GM19025 (cell line): ENCODE measurements around the gene DIDO1.

Source experiments
- ATAC-seq: cut with Tn5 transposase; IDR thresholded peaks from one replicate; pipeline ENCODE4 v1.9.1; 2021; ENCODE audit warnings: mild to moderate bottlenecking, low read depth, moderate library complexity; ENCODE audit not compliant: unreplicated experiment

DIDO1 gene

GRCh38 chr20:62951896-62952372, 25.6 kb upstream of the DIDO1 start:
- no peak for ATAC-seq

DNA sequence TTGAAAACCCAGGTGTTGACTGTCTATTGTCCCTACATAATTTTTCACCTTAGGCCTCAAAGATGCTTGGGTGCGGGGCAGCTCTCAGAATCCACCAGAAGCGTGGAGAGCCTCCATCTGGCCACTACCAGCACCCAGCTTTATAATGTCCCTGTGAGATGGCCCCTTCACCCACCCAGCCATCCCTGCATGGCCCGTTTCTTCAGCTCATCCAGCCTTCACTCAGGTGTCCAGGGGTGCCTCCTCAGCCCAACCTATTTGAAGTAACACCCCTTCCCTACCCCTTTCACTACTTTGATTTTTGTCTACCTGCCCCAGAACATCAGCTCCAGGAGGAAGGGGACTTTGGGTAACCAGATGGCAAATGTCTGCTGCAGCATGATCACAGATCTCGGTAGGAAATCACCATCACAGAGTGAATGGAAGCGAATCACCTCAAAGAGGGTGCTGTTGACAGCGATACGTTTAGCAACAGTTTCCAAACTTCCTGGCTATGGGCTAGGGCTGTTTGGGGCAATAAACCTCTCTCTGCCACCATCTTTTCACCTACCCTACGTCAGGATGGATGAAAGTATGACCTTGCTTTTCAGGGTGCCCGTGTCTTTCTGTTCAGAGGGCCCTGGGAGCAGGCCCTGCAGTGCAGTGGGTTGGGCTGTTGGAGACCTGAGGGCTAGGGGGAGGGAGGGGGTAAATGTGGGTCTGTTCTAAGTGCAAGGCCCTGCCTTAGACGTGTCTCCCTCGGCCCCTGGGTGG, 25.0 kb upstream of the DIDO1 start:
- no peak for ATAC-seq

- no peak for ATAC-seq
Observed at GRCh38 chr20:62950741-62951140, 24.4 kb upstream of the DIDO1 start.

DNA sequence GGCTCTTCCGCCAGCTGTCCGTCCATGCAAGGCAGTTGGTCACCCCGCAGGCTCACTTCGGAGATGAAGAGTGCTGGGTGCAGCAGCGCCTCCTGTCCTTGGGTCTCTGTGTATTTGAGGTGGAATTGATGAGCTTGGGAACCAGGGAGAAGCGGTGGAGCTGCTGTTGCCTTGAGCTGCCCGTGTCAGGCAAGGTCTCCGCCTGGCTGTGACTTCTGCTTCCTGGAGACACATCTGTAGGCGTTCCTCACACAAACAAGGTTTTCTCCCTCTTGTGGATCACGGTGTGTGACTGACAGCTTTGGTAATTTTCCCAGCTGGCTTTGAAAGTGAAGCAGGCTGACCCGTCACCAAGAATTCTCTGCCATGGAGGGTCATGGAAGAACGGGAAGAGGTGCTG, 23.7 kb upstream of the DIDO1 start:
- ATAC-seq, result no peak

DNA sequence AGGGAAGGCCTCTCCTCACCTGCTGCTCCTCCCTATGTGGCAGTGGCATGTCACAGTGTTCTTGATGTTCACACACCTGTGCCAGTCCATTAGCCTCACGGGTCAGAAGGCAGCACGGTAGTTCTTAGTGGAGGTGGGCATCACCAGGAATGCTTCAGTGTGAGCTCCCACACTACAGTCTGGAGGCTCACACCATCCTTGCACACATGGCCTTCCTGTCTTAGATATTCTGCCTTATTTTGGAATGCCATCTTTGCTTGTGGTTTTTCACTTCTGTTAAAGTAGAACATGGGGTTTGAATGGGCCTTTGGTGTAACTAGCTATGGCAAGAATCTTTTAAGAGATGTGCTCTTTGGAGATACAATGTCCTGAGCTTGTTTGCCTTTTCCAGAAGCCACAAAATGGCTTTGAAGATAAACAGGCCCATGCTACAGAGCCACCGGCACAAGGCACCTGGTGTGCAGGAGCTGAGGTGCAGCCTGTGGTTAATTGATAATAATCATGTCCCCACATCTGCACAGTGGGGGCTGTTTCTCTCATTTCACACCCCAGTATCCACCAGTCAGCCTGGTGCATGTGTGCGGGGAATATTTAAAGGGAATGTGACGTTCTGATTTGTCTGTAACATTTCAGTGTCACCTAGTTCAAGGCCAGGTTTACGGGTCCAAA, 23.0 kb upstream of the DIDO1 start:
- ATAC-seq, result no peak

DNA sequence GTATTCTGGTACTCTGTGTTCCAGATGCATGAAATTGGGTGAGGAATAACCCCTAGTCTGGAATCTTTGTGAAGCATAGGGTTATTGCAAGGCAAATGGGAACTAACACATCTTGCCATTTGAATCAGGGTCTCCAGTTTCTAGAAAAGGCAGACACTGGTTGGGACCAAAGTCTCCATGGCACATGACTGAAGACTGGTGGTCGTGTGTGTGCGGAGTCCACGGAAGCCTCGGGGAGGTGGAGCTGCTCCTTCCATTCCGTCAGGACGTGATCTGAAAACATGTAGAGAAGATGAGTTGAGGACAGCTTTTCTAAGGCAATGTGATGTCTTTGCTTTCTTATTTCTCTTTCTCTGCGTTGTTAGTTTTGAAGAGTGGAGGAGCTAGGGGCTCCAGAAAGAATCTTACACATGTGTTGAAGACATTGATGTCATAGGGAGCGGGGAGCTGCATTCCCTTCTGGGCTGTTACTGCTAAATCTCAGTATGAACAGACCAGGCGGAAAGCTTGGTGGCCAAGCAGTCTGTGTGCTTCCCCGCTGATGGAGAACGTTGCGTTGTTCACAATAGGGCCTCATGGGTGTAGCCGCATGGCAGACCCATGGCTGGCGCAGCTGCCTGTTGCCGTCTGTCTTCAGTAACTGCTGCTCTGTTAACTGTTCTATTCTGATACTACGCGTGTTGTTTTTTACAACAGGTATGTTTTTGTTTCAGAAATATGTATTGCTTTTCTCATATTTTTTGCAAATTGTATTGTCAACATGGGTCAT, 21.4 kb upstream of the DIDO1 start:
- no peak for ATAC-seq

GRCh38 chr20:62946918-62947317, 20.6 kb upstream of the DIDO1 start:
- ATAC-seq, result no peak

DNA sequence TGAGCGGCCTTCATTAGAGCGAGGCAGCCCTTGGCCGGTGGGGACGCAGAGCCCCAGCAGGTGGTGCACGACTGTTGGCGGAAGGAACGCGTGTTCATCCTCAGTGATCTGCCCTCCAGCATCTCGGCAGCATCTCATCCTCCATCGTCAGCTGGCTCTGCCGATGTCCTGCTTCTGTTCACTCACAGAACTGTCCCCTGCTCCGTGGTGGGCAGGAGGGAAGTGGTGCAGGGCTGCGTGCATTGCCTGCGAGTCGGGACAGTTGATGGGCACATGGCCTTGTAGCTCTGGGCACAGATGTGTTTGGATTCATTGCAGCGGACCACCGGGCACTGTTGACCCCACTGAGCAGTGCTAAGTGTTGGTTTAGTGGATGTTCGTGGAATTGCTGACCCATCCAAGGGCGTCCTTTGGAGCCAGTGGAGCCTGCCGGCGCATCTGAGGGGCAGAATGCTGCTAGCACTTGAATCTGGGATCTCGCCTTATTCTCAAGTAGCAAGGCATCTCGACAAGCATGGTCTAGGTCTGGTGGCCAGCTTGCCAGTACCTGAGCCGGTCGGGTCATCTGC, 19.6 kb upstream of the DIDO1 start:
- ATAC-seq, result no peak

GRCh38 chr20:62944746-62945145, 18.4 kb upstream of the DIDO1 start:
- ATAC-seq, result no peak

- no peak for ATAC-seq
Observed at GRCh38 chr20:62944184-62944583, 17.9 kb upstream of the DIDO1 start.

DNA sequence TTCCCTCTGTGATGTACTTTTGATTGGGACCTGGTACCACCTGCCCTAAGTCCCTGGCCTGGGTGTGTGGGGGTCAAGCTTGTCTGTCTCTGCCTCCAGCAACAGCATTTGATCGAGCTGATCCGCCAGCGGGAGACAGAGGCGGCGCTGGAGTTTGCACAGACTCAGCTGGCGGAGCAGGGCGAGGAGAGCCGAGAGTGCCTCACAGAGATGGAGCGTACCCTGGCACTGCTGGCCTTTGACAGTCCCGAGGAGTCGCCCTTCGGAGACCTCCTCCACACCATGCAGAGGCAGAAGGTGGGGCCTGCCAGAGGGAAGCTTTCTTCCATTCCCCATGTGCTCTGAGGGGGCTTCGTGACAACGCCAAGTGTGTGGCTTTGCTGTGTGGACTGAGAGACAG, 17.1 kb upstream of the DIDO1 start:
- ATAC-seq, result no peak

DNA sequence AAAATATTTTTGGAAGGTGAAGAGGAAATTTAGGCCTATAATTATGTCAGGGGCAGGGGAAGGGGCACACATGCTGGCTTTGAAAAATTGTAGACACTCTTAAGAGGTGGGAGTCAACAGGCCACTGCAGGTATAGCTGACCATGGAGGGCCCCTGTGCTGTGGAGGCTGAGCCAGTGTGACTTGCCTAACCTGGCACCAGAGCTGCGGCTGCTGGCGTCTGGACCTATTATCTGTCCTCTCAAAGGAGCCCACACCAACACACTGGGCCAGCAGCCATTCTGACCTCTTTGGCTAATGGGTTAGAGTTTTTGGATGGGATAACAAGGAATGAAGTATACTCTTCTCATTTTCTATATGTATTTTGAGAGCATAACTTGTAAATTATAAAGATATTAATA, 16.2 kb upstream of the DIDO1 start:
- no peak for ATAC-seq

- ATAC-seq, result no peak
Observed at GRCh38 chr20:62941792-62942191, 15.5 kb upstream of the DIDO1 start.

DNA sequence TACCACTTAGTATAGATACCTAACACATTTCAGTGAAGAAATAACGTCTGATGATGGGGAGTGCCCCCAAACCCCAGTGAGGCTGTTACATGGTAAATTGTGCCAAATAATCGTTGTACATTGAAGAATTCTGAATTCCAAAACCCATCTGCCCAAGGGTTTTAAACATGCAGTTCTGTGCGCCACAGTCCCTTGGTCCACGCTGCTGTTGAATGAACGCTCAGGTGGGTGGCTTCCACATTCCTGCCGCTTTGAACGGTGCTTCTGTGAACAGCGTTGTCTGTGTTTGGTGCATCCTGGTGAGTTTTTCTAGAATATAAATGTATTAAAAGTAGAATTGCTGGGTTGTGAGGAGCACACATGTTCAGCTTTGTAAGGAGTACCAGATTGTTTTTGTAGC, 14.6 kb upstream of the DIDO1 start:
- ATAC-seq, result no peak

DNA sequence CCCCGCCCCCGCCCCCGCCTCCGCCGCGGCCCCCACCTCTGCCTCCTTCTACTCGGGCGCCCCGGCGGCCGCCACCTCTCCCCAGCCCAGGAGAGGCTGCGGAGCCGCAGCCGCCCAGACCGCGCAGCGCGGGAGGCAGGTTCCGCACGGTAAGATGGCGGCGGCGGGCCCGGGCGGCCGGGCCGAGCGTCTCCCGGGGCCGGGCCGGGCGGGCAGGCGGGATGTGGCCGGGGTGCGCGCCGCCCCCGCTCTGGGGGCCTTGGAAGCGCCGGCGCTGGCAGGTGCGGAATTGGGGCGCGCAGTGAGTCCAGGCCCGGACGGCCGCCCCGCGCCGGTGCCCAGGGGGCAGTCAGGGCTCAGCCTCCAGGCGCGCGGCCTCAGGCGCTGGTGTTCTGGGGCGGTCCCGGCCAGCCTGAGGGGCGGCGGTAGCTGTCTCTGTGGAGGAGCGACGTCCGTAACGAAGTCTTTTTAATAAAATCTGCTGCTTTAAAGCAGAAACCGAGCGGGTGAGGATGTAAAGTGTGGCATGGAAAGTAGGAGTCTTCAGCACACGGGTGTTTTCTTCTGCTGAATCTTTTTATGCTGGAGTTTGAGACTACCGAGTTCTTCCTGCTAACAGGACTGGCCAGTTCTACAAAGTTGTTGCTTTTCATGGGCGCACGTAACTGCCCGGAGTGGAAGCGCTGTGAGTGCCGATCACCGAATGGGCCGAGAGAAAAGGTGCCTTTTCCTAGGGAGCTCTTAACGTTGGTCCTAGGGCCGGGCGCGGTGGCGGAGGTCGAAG, 12.0 kb upstream of the DIDO1 start, which contains the start of gene GID8:
TSS of gene GID8 (plus strand) at position 43 of the 784 bp plus-strand sequence. CDS start 3,356 bp downstream, outside the sequence.
- peak; percentile 39 for ATAC-seq

DNA sequence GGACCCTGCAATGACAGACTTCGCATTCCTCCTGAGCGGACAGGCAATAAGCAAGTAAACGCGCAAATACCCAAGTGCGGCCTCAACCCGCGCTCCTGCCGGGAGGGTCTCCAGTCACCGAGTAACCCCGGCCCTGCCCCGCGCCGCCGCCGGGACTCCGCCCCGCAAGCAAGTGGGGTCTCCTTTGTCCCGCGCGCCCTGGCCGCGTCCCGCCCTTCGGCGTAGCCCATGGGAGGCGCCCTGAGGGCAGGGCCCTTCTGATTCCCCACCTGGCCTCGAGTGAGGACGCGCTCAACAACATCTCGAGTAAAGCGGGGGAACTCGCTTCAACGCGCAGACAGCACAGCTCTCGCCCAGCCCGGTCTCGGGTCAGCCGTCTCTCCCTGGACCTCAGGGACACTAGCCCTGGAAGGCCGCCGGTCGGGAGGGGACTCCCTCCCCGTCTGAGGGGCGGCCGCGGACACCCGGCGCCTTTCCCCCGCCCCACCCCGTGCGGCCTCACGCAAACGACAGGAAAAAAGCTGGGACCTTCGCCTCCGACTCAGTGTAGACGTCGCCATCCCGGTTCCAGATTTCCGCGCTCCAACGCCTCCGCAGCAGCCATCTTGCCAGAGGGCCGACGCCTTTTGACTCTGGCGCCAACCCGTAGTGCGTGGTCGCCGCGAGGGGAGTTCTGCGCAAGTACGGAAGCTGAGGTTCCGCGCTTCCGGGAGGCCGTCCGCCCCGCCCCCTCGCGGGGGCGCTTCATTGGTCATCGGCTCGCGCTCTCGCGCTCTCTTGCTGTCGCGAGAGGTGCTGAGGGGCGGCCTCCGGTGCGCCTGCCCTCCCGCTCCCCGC, 11.2 kb upstream of the DIDO1 start:
- ATAC-seq, result peak; percentile 83

DNA sequence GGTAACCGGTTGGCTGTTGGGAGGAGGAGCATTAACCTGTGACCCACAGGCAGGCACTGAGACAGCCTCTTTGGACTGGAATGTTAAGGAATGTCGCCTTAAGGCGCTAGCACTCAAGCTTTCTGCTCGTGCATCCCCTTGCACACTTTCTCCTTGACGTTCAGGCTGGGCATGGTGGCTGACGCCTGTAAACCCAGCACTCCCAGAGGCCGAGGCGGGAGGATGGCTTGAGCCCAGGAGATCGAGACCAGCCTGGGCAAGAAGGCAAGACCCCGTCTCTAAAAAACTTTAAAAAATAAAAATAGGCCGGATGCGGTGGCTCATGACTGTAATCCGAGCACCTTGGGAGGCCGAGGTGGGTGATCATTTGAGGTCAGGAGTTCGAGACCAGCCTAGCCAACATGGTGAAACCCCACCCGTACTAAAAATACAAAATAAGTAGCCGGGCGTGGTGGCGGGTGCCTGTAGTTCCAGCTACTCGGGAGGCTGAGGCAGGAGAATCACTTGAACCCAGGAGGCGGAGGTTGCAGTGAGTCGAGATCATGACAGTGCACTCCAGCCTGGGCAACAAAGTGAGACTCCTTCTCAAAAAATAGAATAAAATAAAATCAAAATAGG, 9.8 kb upstream of the DIDO1 start:
- ATAC-seq, result no peak

GRCh38 chr20:62935204-62935967, 9.1 kb upstream of the DIDO1 start:
- ATAC-seq, result no peak
